A549 (cell line): ENCODE measurements around the gene TRAPPC12.

Experiments
- CBX8 ChIP-seq: fragments of 200-600 bp; sonication (generic); IDR thresholded peaks from 2 replicates; pipeline ENCODE4 v1.6.1; 2016
- CEBPB ChIP-seq, 2 experiments: fragments of >200 bp in 1 of 2; sonication (Bioruptor Twin) in 1 of 2; formaldehyde crosslinking in 1 of 2; IDR thresholded peaks; 2 replicates each; pipeline ENCODE4 v1.6.1; 2012 to 2016
- CHD2 ChIP-seq: fragments of 150-350 bp; IDR thresholded peaks from 2 replicates; pipeline ENCODE4 v1.6.1; 2014; ENCODE audit warnings: low read length; ENCODE audit not compliant: partially characterized antibody
- CTCF ChIP-seq: fragments of >200 bp; sonication (Bioruptor Twin); formaldehyde crosslinking; IDR thresholded peaks from 3 replicates; pipeline ENCODE4 v1.5.1; 2016
- MYC ChIP-seq: IDR thresholded peaks from 2 replicates; pipeline ENCODE4 v1.6.1; 2012; ENCODE audit warnings: mild to moderate bottlenecking, inconsistent platforms, low read length, improper control_type of control experiment, borderline replicate concordance
- POLR2A ChIP-seq: IDR thresholded peaks from 2 replicates; pipeline ENCODE4 v1.6.1; 2012; ENCODE audit warnings: mild to moderate bottlenecking, low read length
- RARB ChIP-seq: fragments of 250-450 bp; sonication (Bioruptor Pico); IDR thresholded peaks from 2 replicates; pipeline ENCODE4 v1.8.0; 2021; ENCODE audit warnings: mild to moderate bottlenecking, moderate library complexity
- REST ChIP-seq: fragments of 200-600 bp; sonication (generic); IDR thresholded peaks from 2 replicates; pipeline ENCODE4 v1.6.1; 2016; ENCODE audit warnings: antibody characterized with exemption, mild to moderate bottlenecking, moderate library complexity
- RNF2 ChIP-seq: fragments of 200-600 bp; sonication (generic); IDR thresholded peaks from 2 replicates; pipeline ENCODE4 v1.6.1; 2016; ENCODE audit warnings: low read depth, mild to moderate bottlenecking, antibody characterized with exemption, moderate library complexity, borderline replicate concordance
- USF2 ChIP-seq: fragments of 450-650 bp; IDR thresholded peaks from 2 replicates; pipeline ENCODE4 v1.6.1; 2014; ENCODE audit warnings: antibody characterized with exemption
- ZFP36 ChIP-seq: fragments of 450-650 bp; IDR thresholded peaks from 2 replicates; pipeline ENCODE4 v1.6.1; 2014; ENCODE audit warnings: borderline replicate concordance; ENCODE audit not compliant: partially characterized antibody

GRCh38 chr2:3447789-3448317, 68.4 kb downstream of the TRAPPC12 start:
- TF ChIP-seq USF2, result no peak
- TF ChIP-seq CTCF, result no peak
- no peak for TF ChIP-seq RNF2
- no peak for TF ChIP-seq REST
- TF ChIP-seq POLR2A, result no peak
- no peak for TF ChIP-seq CHD2
- no peak for TF ChIP-seq ZFP36
- TF ChIP-seq CBX8, result no peak
- no peak for TF ChIP-seq RARB (CRISPR knock-in tag)
- no peak for TF ChIP-seq MYC
- TF ChIP-seq CEBPB (IDR thresholded peaks at IDR 0.05), result no peak
